Endothelial cell of umbilical vein (primary cell): ENCODE results near the gene ACP1. TPM values are rescaled to one million over a fixed set of nuclear protein-coding genes. Genes with fewer than 3 reads are reported as not detected.

Experiments used
- BruUV-seq: library from RNA; stranded (reverse); fragments of 400-500 nt; replicated peaks from 2 replicates; lab custom pipeline; 2021; lab: Mats Ljungman, UMichigan
- CTCF ChIA-PET: fragments of 300-600, 350-600 bp; sonication (Branson Sonifier 250); formaldehyde crosslinking; loops from one replicate; lab custom pipeline; 2021; ENCODE audit warnings: antibody characterized with exemption, inconsistent platforms; lab: Charles Lee
- POLR2A ChIA-PET: fragments of 300-600, 350-600 bp; sonication (Branson Sonifier 250); formaldehyde crosslinking; loops from one replicate; lab custom pipeline; 2021; ENCODE audit warnings: antibody characterized with exemption, inconsistent platforms; lab: Charles Lee
- DNase-seq: peaks from one replicate; pipeline ENCODE4 v3.0.0-alpha.2; 2011; ENCODE audit warnings: low read depth, low spot score
- FAIRE-seq: peaks from 2 replicates; lab custom pipeline; 2011; peaks lifted over from hg19 to GRCh38; lab: Jason Lieb, UNC
- H2AFZ ChIP-seq: 2 replicates; pipeline ENCODE4 v1.6.0; 2012; ENCODE audit warnings: low read depth, low read length, control low read depth, inconsistent platforms
- H3K27ac ChIP-seq: 2 replicates; pipeline ENCODE4 v1.5.1; 2011; ENCODE audit warnings: low read depth, mild to moderate bottlenecking, control low read depth, low read length, moderate library complexity; ENCODE audit not compliant: insufficient read depth
- H3K27me3 ChIP-seq, 2 experiments: 2 replicates each; pipeline versions ENCODE4 v1.6.0 to v1.6.1; 2011; ENCODE audit warnings: low read length in 2 of 2, mixed read lengths in 1 of 2; ENCODE audit not compliant: control insufficient read depth in 2 of 2, insufficient read depth in 2 of 2
- H3K36me3 ChIP-seq, 2 experiments: 2 replicates in 1 of 2; 3 replicates in 1 of 2; pipeline ENCODE4 v1.5.1; 2011; ENCODE audit warnings: low read length in 2 of 2, mild to moderate bottlenecking in 1 of 2, moderate library complexity in 1 of 2; ENCODE audit not compliant: control insufficient read depth in 2 of 2, insufficient read depth in 2 of 2; ENCODE audit errors: extremely low read depth in 1 of 2
- H3K4me1 ChIP-seq: 3 replicates; pipeline ENCODE4 v1.5.1; 2011; ENCODE audit warnings: mild to moderate bottlenecking, low read length; ENCODE audit not compliant: control insufficient read depth, insufficient read depth; ENCODE audit errors: extremely low read depth
- H3K4me2 ChIP-seq: 2 replicates; pipeline ENCODE4 v1.6.1; 2011; ENCODE audit warnings: low read length, control low read depth, mixed read lengths; ENCODE audit not compliant: insufficient read depth
- H3K4me3 ChIP-seq, 3 experiments: fragments of 200-600 bp in 1 of 3; sonication (generic), shearing (Covaris generic) in 1 of 3; replicated peaks in 1 of 3; 2 replicates each; pipeline ENCODE4 v1.5.1; 2011 to 2016; ENCODE audit warnings: control low read depth in 3 of 3, low read length in 3 of 3, mild to moderate bottlenecking in 2 of 3, inconsistent platforms in 1 of 3, low read depth in 1 of 3, moderate library complexity in 1 of 3; ENCODE audit not compliant: insufficient read depth in 1 of 3
- H3K79me2 ChIP-seq: 2 replicates; pipeline ENCODE4 v1.6.0; 2012; ENCODE audit warnings: low read length, inconsistent platforms; ENCODE audit not compliant: control insufficient read depth, insufficient read depth
- H3K9ac ChIP-seq: replicated peaks from 2 replicates; pipeline ENCODE3; 2011; ENCODE audit warnings: low read length, control low read depth; ENCODE audit not compliant: insufficient read depth; ENCODE audit errors: extremely low read depth
- H3K9me1 ChIP-seq: replicated peaks from 3 replicates; pipeline ENCODE4 v1.6.0; 2011; ENCODE audit warnings: mild to moderate bottlenecking, low read length; ENCODE audit not compliant: control insufficient read depth, insufficient read depth; ENCODE audit errors: extremely low read depth
- H3K9me3 ChIP-seq: replicated peaks from 2 replicates; pipeline ENCODE4 v1.5.1; 2012; ENCODE audit warnings: low read length, inconsistent platforms; ENCODE audit not compliant: control insufficient read depth, insufficient read depth
- H4K20me1 ChIP-seq: replicated peaks from 2 replicates; pipeline ENCODE3; 2011; ENCODE audit warnings: mild to moderate bottlenecking, low read length; ENCODE audit not compliant: control insufficient read depth, insufficient read depth; ENCODE audit errors: extremely low read depth
- EZH2 ChIP-seq: IDR thresholded peaks from 2 replicates; pipeline ENCODE4 v1.6.1; 2012; ENCODE audit warnings: borderline replicate concordance, low read depth, mild to moderate bottlenecking, moderate library complexity, low read length, inconsistent platforms; ENCODE audit not compliant: severe bottlenecking
- FOS ChIP-seq: IDR thresholded peaks from 2 replicates; pipeline ENCODE4 v1.6.1; 2011; ENCODE audit warnings: mild to moderate bottlenecking, low read length, moderate library complexity, borderline replicate concordance; ENCODE audit not compliant: insufficient read depth
- GATA2 ChIP-seq: IDR thresholded peaks from 2 replicates; pipeline ENCODE4 v1.7.0; 2011; ENCODE audit warnings: low read depth, mild to moderate bottlenecking, moderate library complexity, mixed read lengths, low read length; ENCODE audit not compliant: insufficient read length, insufficient read depth
- JUN ChIP-seq: IDR thresholded peaks from 2 replicates; pipeline ENCODE4 v1.6.1; 2011; ENCODE audit warnings: borderline replicate concordance, low read depth; ENCODE audit not compliant: insufficient read length, insufficient read depth
- MYC ChIP-seq: IDR thresholded peaks from one replicate; pipeline ENCODE4 v1.6.1; 2011; ENCODE audit warnings: mild to moderate bottlenecking, low read depth, low read length
- POLR2A ChIP-seq: IDR thresholded peaks from 2 replicates; pipeline ENCODE4 v1.6.1; 2012; ENCODE audit warnings: low read depth, mild to moderate bottlenecking, control low read depth, low read length
- POLR2AphosphoS5 ChIP-seq: IDR thresholded peaks from 2 replicates; pipeline ENCODE4 v1.6.1; 2012; ENCODE audit warnings: low read depth, mild to moderate bottlenecking, control low read depth, low read length, moderate library complexity; ENCODE audit not compliant: insufficient read depth
- dilution Hi-C: fragments of 300-500 bp; cut with MboI; formaldehyde crosslinking; loops from one replicate; pipeline ENCODE4 v1.15.0; 2019; ENCODE audit warnings: low sequenced_read_pairs; ENCODE audit not compliant: extremely low pct_ligation_motif_present
- intact Hi-C: fragments of 100-400 bp; cut with micrococcal nuclease; formaldehyde crosslinking; loops from one replicate; pipeline ENCODE4 v1.10.0; 2022
- polyA plus RNA-seq, 4 experiments: library from polyadenylated mRNA; depleted of rRNA in 3 of 4; stranded (reverse) in 3 of 4; unstranded in 1 of 4; fragments of >200 nt; gene quantifications; 2 replicates each; pipeline versions ENCODE4 v1.2.1 to v1.2.3, GENCODE V29; 2011 to 2012; ENCODE audit warnings: missing spikeins in 1 of 4
- total RNA-seq: library from RNA; stranded (reverse); gene quantifications from 2 replicates; pipeline ENCODE4 v1.2.3, GENCODE V29; 2021
- TF ChIP-seq, protein P1 (sequence below): IDR thresholded peaks from 2 replicates; pipeline ENCODE4 v1.6.1; 2011; ENCODE audit not compliant: insufficient read depth, insufficient read length
- TF ChIP-seq, protein P2 (sequence below), 2 donors: IDR thresholded peaks; 1 replicate in 1 of 2; 2 replicates in 1 of 2; pipeline ENCODE4 v1.5.1; 2011; ENCODE audit warnings: low read length in 2 of 2, mild to moderate bottlenecking in 2 of 2, moderate library complexity in 2 of 2, control low read depth in 1 of 2, inconsistent platforms in 1 of 2, low read depth in 1 of 2; ENCODE audit not compliant: insufficient read depth in 1 of 2; ENCODE audit errors: extremely low read depth in 1 of 2

Gene ACP1
- total and polyA plus RNA-seq, 2 donors (not counting 3 experiments of a cell fraction or from before 2014, with no cell fraction given): 63.4 to 80.2 TPM

GRCh38 chr2:286035-286434, 21.3 kb downstream of the ACP1 start:
- no peak overlapping the region for H2AFZ ChIP-seq
- H3K9me3 ChIP-seq: no peaks in the 10 kb centered on the region
- no peak for FAIRE-seq
- H3K36me3 ChIP-seq: peaks cover 3% of the 10 kb centered on the region in 2 experiments
- no peak overlapping the region for H3K9ac ChIP-seq
- peaks cover 13 to 37% of the 10 kb centered on the region in 2 experiments for H3K27me3 ChIP-seq
- BruUV-seq: no TSS peak
- H3K79me2 ChIP-seq: no peaks in the 10 kb centered on the region
- H3K4me2 ChIP-seq: no peak overlapping the region
- H4K20me1 ChIP-seq: no peaks in the 10 kb centered on the region
- H3K9me1 ChIP-seq: no peaks in the 10 kb centered on the region
- H3K27ac ChIP-seq: no peak overlapping the region
- no peak for DNase-seq
- ChIA-PET CTCF (interaction anchor here (1.2 kb wide), 1 partner anchor 381 kb away, joined by 3 read pairs; no protein-coding TSS in a partner anchor), POLR2A (no interaction called here)
- dilution Hi-C loops (no loop called here), intact Hi-C loops (no loop called here)
- no peak overlapping the region for H3K4me3 ChIP-seq
- peaks cover 3% of the 10 kb centered on the region for H3K4me1 ChIP-seq
- TF ChIP-seq, protein P1, sequence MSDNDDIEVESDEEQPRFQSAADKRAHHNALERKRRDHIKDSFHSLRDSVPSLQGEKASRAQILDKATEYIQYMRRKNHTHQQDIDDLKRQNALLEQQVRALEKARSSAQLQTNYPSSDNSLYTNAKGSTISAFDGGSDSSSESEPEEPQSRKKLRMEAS: no peak
- TF ChIP-seq MYC: no peak
- no peak for TF ChIP-seq FOS
- no peak for TF ChIP-seq POLR2A
- TF ChIP-seq GATA2: no peak
- TF ChIP-seq EZH2: no peak
- no peak for TF ChIP-seq JUN
- TF ChIP-seq, protein P2, sequence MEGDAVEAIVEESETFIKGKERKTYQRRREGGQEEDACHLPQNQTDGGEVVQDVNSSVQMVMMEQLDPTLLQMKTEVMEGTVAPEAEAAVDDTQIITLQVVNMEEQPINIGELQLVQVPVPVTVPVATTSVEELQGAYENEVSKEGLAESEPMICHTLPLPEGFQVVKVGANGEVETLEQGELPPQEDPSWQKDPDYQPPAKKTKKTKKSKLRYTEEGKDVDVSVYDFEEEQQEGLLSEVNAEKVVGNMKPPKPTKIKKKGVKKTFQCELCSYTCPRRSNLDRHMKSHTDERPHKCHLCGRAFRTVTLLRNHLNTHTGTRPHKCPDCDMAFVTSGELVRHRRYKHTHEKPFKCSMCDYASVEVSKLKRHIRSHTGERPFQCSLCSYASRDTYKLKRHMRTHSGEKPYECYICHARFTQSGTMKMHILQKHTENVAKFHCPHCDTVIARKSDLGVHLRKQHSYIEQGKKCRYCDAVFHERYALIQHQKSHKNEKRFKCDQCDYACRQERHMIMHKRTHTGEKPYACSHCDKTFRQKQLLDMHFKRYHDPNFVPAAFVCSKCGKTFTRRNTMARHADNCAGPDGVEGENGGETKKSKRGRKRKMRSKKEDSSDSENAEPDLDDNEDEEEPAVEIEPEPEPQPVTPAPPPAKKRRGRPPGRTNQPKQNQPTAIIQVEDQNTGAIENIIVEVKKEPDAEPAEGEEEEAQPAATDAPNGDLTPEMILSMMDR (IDR thresholded peaks at IDR 0.05; ENCODE audit: extremely low read depth in 1 of 2, insufficient read depth in 1 of 2, low read depth in 1 of 2, low read length in 2 of 2): no peak
- no peak for TF ChIP-seq POLR2AphosphoS5
